GM12878 (cell line): ENCODE data around the gene EXOC3L4. TPM values are rescaled to one million over a fixed set of nuclear protein-coding genes. Genes with fewer than 3 reads are reported as not detected.
A peak's percentile ranks its signal among the peaks of the same experiment; 100 is the strongest.

Source experiments
- ATAC-seq: fragments of 200-7000 bp; cut with Tn5 transposase; 3 replicates; pipeline ENCODE4 v1.9.1; 2020; ENCODE audit warnings: mild to moderate bottlenecking, moderate library complexity
- BruUV-seq: library from RNA; stranded (reverse); fragments of 400-500 nt; replicated peaks from 2 replicates; lab custom pipeline; 2021; lab: Mats Ljungman, UMichigan
- CTCF ChIA-PET: fragments of 300-600 bp; sonication (Branson Sonifier 250); formaldehyde crosslinking; extraction: SDS; loops from one replicate; lab custom pipeline; 2021; ENCODE audit warnings: inconsistent platforms; lab: Yijun Ruan, JAX
- POLR2A ChIA-PET: fragments of 350-600 bp; formaldehyde crosslinking; extraction: SDS; loops from one replicate; lab custom pipeline; 2021; ENCODE audit warnings: inconsistent platforms; lab: Charles Lee
- RAD21 ChIA-PET: fragments of 300-600 bp; sonication (Branson Sonifier 250); formaldehyde crosslinking; loops from one replicate; lab custom pipeline; 2023; ENCODE audit warnings: antibody characterized with exemption; ENCODE audit not compliant: unreplicated experiment; lab: Charles Lee
- SMC1A ChIA-PET: fragments of 300-600 bp; sonication (Branson Sonifier 250); formaldehyde crosslinking; loops from one replicate; lab custom pipeline; 2023; ENCODE audit not compliant: unreplicated experiment, uncharacterized antibody; lab: Charles Lee
- DNase-seq: peaks from one replicate; pipeline ENCODE4 v3.0.0-alpha.2; 2011; ENCODE audit warnings: low read depth, low spot score
- FAIRE-seq: peaks from 3 replicates; lab custom pipeline; 2011; peaks lifted over from hg19 to GRCh38; lab: Jason Lieb, UNC
- H2AFZ ChIP-seq: 2 replicates; pipeline ENCODE4 v1.6.0; 2011; ENCODE audit warnings: low read depth, low read length, control low read depth; ENCODE audit not compliant: control insufficient read depth
- H3K27ac ChIP-seq: 2 replicates; pipeline ENCODE4 v1.5.1; 2011; ENCODE audit warnings: control low read depth; ENCODE audit not compliant: control insufficient read depth, insufficient read depth
- H3K27me3 ChIP-seq, 2 experiments: replicated peaks in 1 of 2; 2 replicates each; pipeline versions ENCODE4 v1.6.0 to v1.6.1; 2011; ENCODE audit warnings: low read length in 1 of 2; ENCODE audit not compliant: control insufficient read depth in 2 of 2, insufficient read depth in 2 of 2
- H3K36me3 ChIP-seq, 2 experiments: 2 replicates each; pipeline ENCODE4 v1.5.1; 2011; ENCODE audit warnings: low read length in 1 of 2; ENCODE audit not compliant: control insufficient read depth in 2 of 2, insufficient read depth in 2 of 2
- H3K4me1 ChIP-seq: 2 replicates; pipeline ENCODE4 v1.6.1; 2011; ENCODE audit warnings: mild to moderate bottlenecking, low read length, moderate library complexity, mixed read lengths; ENCODE audit not compliant: control insufficient read depth, insufficient read depth
- H3K4me2 ChIP-seq: 2 replicates; pipeline ENCODE4 v1.6.0; 2011; ENCODE audit warnings: control low read depth; ENCODE audit not compliant: control insufficient read depth, insufficient read depth
- H3K4me3 ChIP-seq: fragments of 200-600 bp; sonication (generic); 2 replicates; pipeline ENCODE4 v1.5.1; 2016
- H3K79me2 ChIP-seq: 2 replicates; pipeline ENCODE4 v1.6.0; 2011; ENCODE audit warnings: low read length; ENCODE audit not compliant: control insufficient read depth, insufficient read depth
- H3K9ac ChIP-seq: 2 replicates; pipeline ENCODE4 v1.8.0; 2011; ENCODE audit warnings: low read length, control low read depth, mixed read lengths; ENCODE audit not compliant: control insufficient read depth, insufficient read depth
- H3K9me3 ChIP-seq: replicated peaks from 3 replicates; pipeline ENCODE4 v1.5.1; 2011; ENCODE audit warnings: mild to moderate bottlenecking, low read length; ENCODE audit not compliant: control insufficient read depth, insufficient read depth
- H4K20me1 ChIP-seq: 2 replicates; pipeline ENCODE4 v1.6.0; 2011; ENCODE audit not compliant: control insufficient read depth, insufficient read depth
- BMI1 ChIP-seq: fragments of 450-650 bp; IDR thresholded peaks from 2 replicates; pipeline ENCODE4 v1.6.1; 2016; ENCODE audit warnings: mild to moderate bottlenecking, moderate library complexity, borderline replicate concordance
- CREB1 ChIP-seq: IDR thresholded peaks from 2 replicates; pipeline ENCODE4 v1.6.1; 2012; ENCODE audit warnings: low read depth, mild to moderate bottlenecking, inconsistent platforms
- GABPA ChIP-seq: IDR thresholded peaks from 2 replicates; pipeline ENCODE4 v1.6.1; 2014; ENCODE audit warnings: antibody characterized with exemption, low read depth, mild to moderate bottlenecking, inconsistent platforms
- NFYA ChIP-seq: IDR thresholded peaks from 2 replicates; pipeline ENCODE4 v1.6.1; 2011; ENCODE audit warnings: low read depth, mild to moderate bottlenecking, low read length, improper control_type of control experiment, borderline replicate concordance
- RAD21 ChIP-seq: IDR thresholded peaks from 2 replicates; pipeline ENCODE4 v1.6.1; 2011; ENCODE audit warnings: mild to moderate bottlenecking, low read depth, low read length, moderate library complexity; ENCODE audit not compliant: insufficient read depth
- SMAD5 ChIP-seq: IDR thresholded peaks from 2 replicates; pipeline ENCODE4 v1.6.1; 2016; ENCODE audit warnings: antibody characterized with exemption, low read depth
- SUZ12 ChIP-seq: fragments of 200-600 bp; sonication (generic); IDR thresholded peaks from one replicate; pipeline ENCODE4 v1.6.1; 2018; ENCODE audit warnings: antibody characterized with exemption, mild to moderate bottlenecking; ENCODE audit not compliant: unreplicated experiment
- YY1 ChIP-seq: IDR thresholded peaks from 2 replicates; pipeline ENCODE4 v1.6.1; 2011; ENCODE audit warnings: low read depth, mild to moderate bottlenecking, low read length
- ZSCAN29 ChIP-seq: fragments of 450-650 bp; IDR thresholded peaks from 2 replicates; pipeline ENCODE4 v1.6.1; 2017; ENCODE audit warnings: mild to moderate bottlenecking, moderate library complexity
- WGBS: methylation state at CpG from one replicate; pipeline ENCODE4 v1.1.6; 2016; ENCODE audit warnings: low lambda C conversion rate; ENCODE audit not compliant: insufficient replicate concordance, insufficient coverage; ENCODE audit errors: missing lambda C conversion rate; 5-methylcytosine and 5-hydroxymethylcytosine counted together
- in situ Hi-C: fragments of 300-500 bp; cut with MboI; formaldehyde crosslinking; loops from 9 replicates; pipeline ENCODE4 v1.14.3; 2018; ENCODE audit warnings: mixed read lengths
- intact Hi-C: fragments of 100-400 bp; cut with micrococcal nuclease; formaldehyde crosslinking; loops from one replicate; pipeline ENCODE4 v1.14.2; 2022; ENCODE audit not compliant: unreplicated experiment
- polyA plus RNA-seq, 11 experiments: library from polyadenylated mRNA; depleted of rRNA in 4 of 11; unstranded in 6 of 11; stranded (reverse) in 5 of 11; fragments of >200 nt; fragmentation: Nextera tagmentation in 4 of 11; fragmentation: Illumina TruSeq in 1 of 11; extraction: Ambion mirVana in 4 of 11; extraction: Trizol in 1 of 11; gene quantifications; 1 replicate in 1 of 11; 2 replicates in 10 of 11; pipeline versions ENCODE4 v1.2.1 to v1.2.3, GENCODE V29; 2011 to 2016; ENCODE audit warnings: inconsistent platforms in 2 of 11, missing spikeins in 2 of 11, low read depth in 1 of 11
- total RNA-seq, 4 experiments: library from RNA; depleted of rRNA in 3 of 4; stranded (reverse); fragments of >200 nt in 3 of 4; fragmentation: Illumina TruSeq in 1 of 4; extraction: Trizol in 1 of 4; gene quantifications; 2 replicates each; pipeline versions ENCODE4 v1.2.1 to v1.2.3, GENCODE V29; 2013 to 2021
- TF ChIP-seq, protein P1 (sequence below): fragments of 450-650 bp; IDR thresholded peaks from 2 replicates; pipeline ENCODE4 v1.6.1; 2017; ENCODE audit warnings: mild to moderate bottlenecking, low read depth, inconsistent platforms; ENCODE audit not compliant: poor library complexity, severe bottlenecking
- TF ChIP-seq, protein P2 (sequence below): fragments of 450-650 bp; IDR thresholded peaks from 2 replicates; pipeline ENCODE4 v1.6.1; 2018; ENCODE audit warnings: mild to moderate bottlenecking, low read depth, moderate library complexity; ENCODE audit not compliant: partially characterized antibody

EXOC3L4 gene
- total and polyA plus RNA-seq, 10 of the 15 experiments (the other 5 are each of a cell fraction or from before 2014, with no cell fraction given) = not detected

DNA sequence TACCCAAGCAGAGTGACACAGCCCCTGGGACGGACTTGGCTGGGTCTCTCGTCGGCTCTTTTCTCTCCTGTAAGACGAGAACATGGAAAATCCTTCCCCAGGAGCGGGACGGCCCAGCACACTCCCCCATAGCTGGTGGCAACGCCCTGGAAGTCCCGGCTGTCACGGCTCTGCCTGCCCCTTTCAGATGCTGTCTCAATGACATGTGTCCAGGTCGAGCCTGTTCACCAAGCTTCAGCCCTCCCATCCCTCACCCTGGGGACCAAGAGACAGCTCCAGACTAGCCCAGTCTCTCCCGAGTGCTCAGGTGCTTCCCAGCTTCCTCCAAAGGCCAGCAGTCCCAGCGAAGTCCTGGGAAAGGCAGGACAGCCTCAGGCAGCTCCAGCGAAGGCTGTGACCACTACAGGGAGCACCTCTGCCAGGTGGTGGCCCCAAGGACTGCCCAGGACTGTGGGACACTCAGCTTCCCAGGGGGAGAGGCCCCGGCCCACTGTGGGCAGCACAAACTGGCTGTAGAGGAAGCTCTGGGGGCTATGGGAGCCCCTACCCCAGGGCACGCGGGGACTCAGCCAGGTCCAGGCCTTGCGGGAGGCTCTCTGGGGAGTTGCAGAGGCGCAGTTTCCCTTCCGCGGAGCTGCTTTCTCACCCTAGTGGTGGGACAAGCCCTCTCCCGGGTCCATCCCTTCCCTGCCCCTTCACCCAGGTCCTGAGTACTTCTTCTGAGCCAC lies 62.3 kb downstream of the EXOC3L4 start:
- Histone ChIP-seq H3K36me3 (no peaks in the 10 kb centered on the region), H3K27me3 (no peaks in the 10 kb centered on the region; a peak in 1 of 4 replicates), H3K4me1 (no peaks in the 10 kb centered on the region; the same call in 1 of the 2 replicates), H4K20me1 (no peaks in the 10 kb centered on the region), H3K79me2 (no peaks in the 10 kb centered on the region), H3K4me3 (no peak overlapping the region), H3K27ac (no peak overlapping the region), H2AFZ (no peak overlapping the region), H3K9me3 (no peaks in the 10 kb centered on the region), H3K4me2 (no peak overlapping the region), H3K9ac (no peak overlapping the region)
- CTCF ChIA-PET = interaction anchor here (1.3 kb wide), 1 partner anchor 27 kb away, joined by 3 read pairs; no protein-coding TSS in a partner anchor
- RAD21 ChIA-PET = interaction anchor here (1.1 kb wide), 2 partner anchors 52 to 57 kb away, joined by 3 to 4 read pairs; no protein-coding TSS in a partner anchor
- DNase-seq (no peak), ATAC-seq (peak; percentile 21), FAIRE-seq (no peak)
- 22% methylated on average over 21 of the region's 21 CpGs for WGBS
- SMC1A ChIA-PET = no interaction called here
- no TSS peak for BruUV-seq
- POLR2A ChIA-PET = interaction anchor here (1.3 kb wide), 1 partner anchor 20 kb away, joined by 3 read pairs; no protein-coding TSS in a partner anchor
- intact Hi-C loops = no loop called here
- in situ Hi-C loops = no loop called here
- TF ChIP-seq SMAD5 = no peak
- TF ChIP-seq BMI1 = no peak
- TF ChIP-seq CREB1 = no peak
- no peak for TF ChIP-seq YY1
- no peak for TF ChIP-seq RAD21

DNA sequence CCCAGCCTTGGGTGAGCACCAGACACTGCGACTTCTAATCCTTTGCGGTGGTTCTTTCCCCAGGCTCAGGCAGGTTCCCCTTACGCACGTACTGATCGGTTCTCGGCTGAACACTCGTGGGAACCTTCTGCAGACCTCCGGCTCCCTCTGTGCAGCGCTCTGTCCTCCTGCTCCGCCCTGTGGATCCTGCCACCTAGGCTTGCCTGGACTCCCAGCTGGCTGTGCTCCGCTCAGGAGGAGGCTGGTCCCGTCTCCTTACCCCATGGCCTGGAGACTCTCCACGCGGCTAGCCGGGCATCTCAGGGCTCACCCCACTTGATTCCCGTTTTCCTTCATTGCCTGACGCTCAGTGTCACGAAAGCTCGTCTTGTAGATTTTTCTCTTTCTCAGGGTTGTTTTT lies 63.4 kb downstream of the EXOC3L4 start:
- H3K27ac ChIP-seq = no peak overlapping the region

More for the DNA sequence above, 63.4 kb downstream of the EXOC3L4 start:
- intact Hi-C loops (no loop called here), in situ Hi-C loops (no loop called here)
- H4K20me1 ChIP-seq = no peaks in the 10 kb centered on the region
- ATAC-seq (no peak), FAIRE-seq (no peak), DNase-seq (no peak)
- H3K36me3 ChIP-seq = no peaks in the 10 kb centered on the region
- H3K9me3 ChIP-seq = no peaks in the 10 kb centered on the region
- 78% methylated on average over 19 of the region's 19 CpGs for WGBS
- CTCF ChIA-PET = interaction anchor here (0.6 kb wide), 1 partner anchor 53 kb away, joined by 3 read pairs; no protein-coding TSS in a partner anchor
- no peak overlapping the region for H3K4me2 ChIP-seq
- RAD21 ChIA-PET = no interaction called here
- no peaks in the 10 kb centered on the region; a peak in 1 of 4 replicates for H3K27me3 ChIP-seq
- H2AFZ ChIP-seq = no peak overlapping the region
- SMC1A ChIA-PET = no interaction called here
- TF ChIP-seq, protein P1, sequence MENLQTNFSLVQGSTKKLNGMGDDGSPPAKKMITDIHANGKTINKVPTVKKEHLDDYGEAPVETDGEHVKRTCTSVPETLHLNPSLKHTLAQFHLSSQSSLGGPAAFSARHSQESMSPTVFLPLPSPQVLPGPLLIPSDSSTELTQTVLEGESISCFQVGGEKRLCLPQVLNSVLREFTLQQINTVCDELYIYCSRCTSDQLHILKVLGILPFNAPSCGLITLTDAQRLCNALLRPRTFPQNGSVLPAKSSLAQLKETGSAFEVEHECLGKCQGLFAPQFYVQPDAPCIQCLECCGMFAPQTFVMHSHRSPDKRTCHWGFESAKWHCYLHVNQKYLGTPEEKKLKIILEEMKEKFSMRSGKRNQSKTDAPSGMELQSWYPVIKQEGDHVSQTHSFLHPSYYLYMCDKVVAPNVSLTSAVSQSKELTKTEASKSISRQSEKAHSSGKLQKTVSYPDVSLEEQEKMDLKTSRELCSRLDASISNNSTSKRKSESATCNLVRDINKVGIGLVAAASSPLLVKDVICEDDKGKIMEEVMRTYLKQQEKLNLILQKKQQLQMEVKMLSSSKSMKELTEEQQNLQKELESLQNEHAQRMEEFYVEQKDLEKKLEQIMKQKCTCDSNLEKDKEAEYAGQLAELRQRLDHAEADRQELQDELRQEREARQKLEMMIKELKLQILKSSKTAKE = no peak
- no peak for TF ChIP-seq GABPA
- TF ChIP-seq SUZ12 = no peak
- TF ChIP-seq, protein P2, sequence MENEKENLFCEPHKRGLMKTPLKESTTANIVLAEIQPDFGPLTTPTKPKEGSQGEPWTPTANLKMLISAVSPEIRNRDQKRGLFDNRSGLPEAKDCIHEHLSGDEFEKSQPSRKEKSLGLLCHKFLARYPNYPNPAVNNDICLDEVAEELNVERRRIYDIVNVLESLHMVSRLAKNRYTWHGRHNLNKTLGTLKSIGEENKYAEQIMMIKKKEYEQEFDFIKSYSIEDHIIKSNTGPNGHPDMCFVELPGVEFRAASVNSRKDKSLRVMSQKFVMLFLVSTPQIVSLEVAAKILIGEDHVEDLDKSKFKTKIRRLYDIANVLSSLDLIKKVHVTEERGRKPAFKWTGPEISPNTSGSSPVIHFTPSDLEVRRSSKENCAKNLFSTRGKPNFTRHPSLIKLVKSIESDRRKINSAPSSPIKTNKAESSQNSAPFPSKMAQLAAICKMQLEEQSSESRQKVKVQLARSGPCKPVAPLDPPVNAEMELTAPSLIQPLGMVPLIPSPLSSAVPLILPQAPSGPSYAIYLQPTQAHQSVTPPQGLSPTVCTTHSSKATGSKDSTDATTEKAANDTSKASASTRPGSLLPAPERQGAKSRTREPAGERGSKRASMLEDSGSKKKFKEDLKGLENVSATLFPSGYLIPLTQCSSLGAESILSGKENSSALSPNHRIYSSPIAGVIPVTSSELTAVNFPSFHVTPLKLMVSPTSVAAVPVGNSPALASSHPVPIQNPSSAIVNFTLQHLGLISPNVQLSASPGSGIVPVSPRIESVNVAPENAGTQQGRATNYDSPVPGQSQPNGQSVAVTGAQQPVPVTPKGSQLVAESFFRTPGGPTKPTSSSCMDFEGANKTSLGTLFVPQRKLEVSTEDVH = no peak
- no peak for TF ChIP-seq NFYA
- TF ChIP-seq ZSCAN29 = no peak
- no peaks in the 10 kb centered on the region for H3K79me2 ChIP-seq
- POLR2A ChIA-PET = interaction anchor here (0.7 to 1.3 kb wide), 2 partner anchors 18 to 227 kb away, joined by 3 read pairs; no protein-coding TSS in a partner anchor
- H3K4me3 ChIP-seq = no peak overlapping the region
- BruUV-seq = no TSS peak
- no peaks in the 10 kb centered on the region for H3K4me1 ChIP-seq
- H3K9ac ChIP-seq = no peak overlapping the region
